Fibroblast of villous mesenchyme (primary cell): ENCODE data around the gene MAFB. TPM values are rescaled to one million over a fixed set of nuclear protein-coding genes. Genes with fewer than 3 reads are reported as not detected.
A peak's percentile ranks its signal among the peaks of the same experiment; 100 is the strongest.
"Not testable (repeated sequence)": the region's sequence is repeated elsewhere in the genome, so short reads cannot be mapped to it uniquely, and the experiment has no call there.

Experiments
- DNase-seq: peaks from one replicate; pipeline ENCODE4 v3.0.0-alpha.2; 2010; ENCODE audit warnings: low read depth
- H3K4me3 ChIP-seq: 2 replicates; pipeline ENCODE4 v1.5.1; 2011; ENCODE audit warnings: low read depth, mild to moderate bottlenecking, low read length
- CTCF ChIP-seq: IDR thresholded peaks from 2 replicates; pipeline ENCODE4 v1.5.1; 2012; ENCODE audit warnings: low read depth, mild to moderate bottlenecking, low read length; ENCODE audit not compliant: insufficient read depth
- total RNA-seq: library from RNA; depleted of rRNA; stranded (reverse); fragments of >200 nt; gene quantifications from 2 replicates; pipeline ENCODE4 v1.2.3, GENCODE V29; 2012

MAFB gene
- 0.43 and 0.64 TPM in 2 replicates for total RNA-seq

- DNase-seq = peak; percentile 87
- TF ChIP-seq CTCF = no peak
- peak within 1 kb of the TSS; percentile 60 for H3K4me3 ChIP-seq
These were observed at the start of gene MAFB for GRCh38 chr20:40689100-40689942. MAFB (minus strand) TSS chr20:40689236; CDS start chr20:40688850, 386 bp downstream.

- H3K4me3 ChIP-seq, DNase-seq: not testable (repeated sequence)
These were observed 47.4 kb upstream of the MAFB start for GRCh38 chr20:40736468-40736867.

DNA sequence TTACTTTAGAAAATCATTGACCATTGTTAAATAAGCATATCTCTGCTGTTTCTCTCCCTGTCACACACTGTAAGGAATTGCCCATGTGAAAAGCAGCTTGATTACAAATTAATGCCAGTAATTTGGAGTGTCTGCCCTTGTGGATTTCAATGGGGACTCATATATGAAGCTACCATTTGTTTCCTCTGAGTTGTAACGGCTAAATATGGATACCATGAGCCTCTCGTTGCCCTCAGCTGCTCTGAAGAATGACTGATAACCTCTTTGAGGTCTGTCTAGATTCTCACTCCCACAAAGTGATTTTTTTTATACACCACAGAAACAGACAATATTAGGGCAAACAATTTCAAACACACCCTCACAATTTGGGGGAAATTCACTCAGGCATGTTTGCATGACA, 40.0 kb upstream of the MAFB start:
- H3K4me3 ChIP-seq = no peak overlapping the region
- no peak for DNase-seq
- no peak for TF ChIP-seq CTCF

DNA sequence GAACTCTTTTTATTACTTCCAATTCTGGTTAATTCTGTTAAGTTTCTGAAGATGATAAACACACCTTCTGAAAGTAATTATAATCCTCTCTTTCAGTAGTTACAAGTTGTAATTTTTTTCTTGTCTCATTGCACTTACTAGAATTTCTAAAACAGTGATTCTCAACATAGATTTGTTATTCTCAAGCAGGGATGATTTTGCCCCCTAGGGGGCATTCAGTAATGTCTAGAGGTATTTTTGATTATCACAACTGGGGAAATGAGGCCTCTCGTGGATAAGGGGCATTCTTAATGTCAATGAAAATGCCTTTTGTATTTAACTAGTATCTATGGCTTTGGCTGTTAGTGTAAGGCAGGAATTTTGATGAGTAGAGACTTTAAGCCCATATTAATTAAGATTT, 39.4 kb upstream of the MAFB start:
- no peak for DNase-seq
- no peak overlapping the region for H3K4me3 ChIP-seq
- TF ChIP-seq CTCF = peak; percentile 20

GRCh38 chr20:40727960-40728359, 38.9 kb upstream of the MAFB start:
- no peak for TF ChIP-seq CTCF
- H3K4me3 ChIP-seq = no peak overlapping the region
- DNase-seq = no peak

GRCh38 chr20:40726776-40727175, 37.7 kb upstream of the MAFB start:
- H3K4me3 ChIP-seq = no peak overlapping the region
- DNase-seq = no peak
- TF ChIP-seq CTCF = no peak

DNA sequence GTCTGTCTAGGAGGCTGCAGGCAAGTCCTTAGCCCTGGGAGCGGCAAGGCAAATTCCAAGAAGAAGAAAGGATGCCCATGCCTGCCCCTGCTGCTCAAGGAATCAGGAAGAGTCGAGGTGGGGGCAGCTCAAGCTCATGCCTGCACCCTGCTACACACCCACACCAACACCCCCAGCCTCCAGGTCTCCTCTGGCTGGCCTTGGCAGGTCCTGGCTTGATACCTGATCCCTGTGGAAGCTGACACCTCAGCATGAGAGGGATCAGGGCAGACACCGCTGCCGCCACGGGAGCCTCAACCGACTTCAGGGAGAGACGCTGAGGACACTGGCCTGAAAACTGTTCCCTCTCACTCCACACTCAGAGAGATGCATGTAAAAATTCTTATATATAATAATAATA, 35.5 kb upstream of the MAFB start:
- no peak for DNase-seq
- H3K4me3 ChIP-seq = no peak overlapping the region
- no peak for TF ChIP-seq CTCF
